GM13977 (cell line): ENCODE data around the gene MAN2B2.
"Not testable (repeated sequence)": the region's sequence is repeated elsewhere in the genome, so short reads cannot be mapped to it uniquely, and the experiment has no call there.

Experiments used
- DNase-seq: peaks from one replicate; pipeline ENCODE4 v3.0.0; 2012; ENCODE audit warnings: low spot score
- CTCF ChIP-seq: IDR thresholded peaks from 2 replicates; pipeline ENCODE4 v1.5.1; 2012; ENCODE audit warnings: mild to moderate bottlenecking, control low read depth; ENCODE audit not compliant: insufficient read depth; ENCODE audit errors: extremely low read depth, missing control alignments
- in situ Hi-C: fragments of 300-500 bp; cut with MboI; formaldehyde crosslinking; loops from one replicate; pipeline ENCODE4 v1.12.0; 2022; ENCODE audit warnings: low sequenced_read_pairs, low pct_unique_long_range_greater_than_20kb, mixed read lengths, inconsistent platforms; ENCODE audit not compliant: unreplicated experiment

The MAN2B2 gene

GRCh38 chr4:6644792-6645530, 70.0 kb downstream of the MAN2B2 start:
- no peak for DNase-seq
- in situ Hi-C loops: no loop called here
- no peak for TF ChIP-seq CTCF

GRCh38 chr4:6647169-6647568, 72.2 kb downstream of the MAN2B2 start:
- in situ Hi-C loops: no loop called here

GRCh38 chr4:6647582-6648230, 72.7 kb downstream of the MAN2B2 start:
- in situ Hi-C loops: no loop called here
- no peak for DNase-seq
- no peak for TF ChIP-seq CTCF

More at GRCh38 chr4:6647169-6647568, 72.2 kb downstream of the MAN2B2 start:
- no peak for TF ChIP-seq CTCF
- DNase-seq: no peak

GRCh38 chr4:6649216-6649615, 74.2 kb downstream of the MAN2B2 start:
- TF ChIP-seq CTCF: no peak
- in situ Hi-C loops: no loop called here
- no peak for DNase-seq

GRCh38 chr4:6654211-6654610, 79.2 kb downstream of the MAN2B2 start:
- DNase-seq: not testable (repeated sequence)

GRCh38 chr4:6655291-6655690, 80.3 kb downstream of the MAN2B2 start:
- DNase-seq, in situ Hi-C loops: not testable (repeated sequence)

More at GRCh38 chr4:6654211-6654610, 79.2 kb downstream of the MAN2B2 start:
- in situ Hi-C loops: not testable (repeated sequence)

- in situ Hi-C loops: no loop called here
- no peak for DNase-seq
- TF ChIP-seq CTCF: no peak
Measured at GRCh38 chr4:6655924-6656323, 80.9 kb downstream of the MAN2B2 start.
